DND-41 (cell line): ENCODE data around the gene FAM50A.

ENCODE experiments used
- EZH2 ChIP-seq: IDR thresholded peaks from 3 replicates; pipeline ENCODE4 v1.6.1; 2012; ENCODE audit warnings: borderline replicate concordance, low read depth, mild to moderate bottlenecking, moderate library complexity, low read length, inconsistent platforms; ENCODE audit not compliant: severe bottlenecking
- TF ChIP-seq, protein P1 (sequence below): IDR thresholded peaks from 2 replicates; pipeline ENCODE4 v1.5.1; 2012; ENCODE audit warnings: borderline replicate concordance, low read length, moderate library complexity, mild to moderate bottlenecking; ENCODE audit not compliant: poor library complexity, severe bottlenecking; ENCODE audit errors: extremely low read depth

- no peak for TF ChIP-seq EZH2
- TF ChIP-seq, protein P1, sequence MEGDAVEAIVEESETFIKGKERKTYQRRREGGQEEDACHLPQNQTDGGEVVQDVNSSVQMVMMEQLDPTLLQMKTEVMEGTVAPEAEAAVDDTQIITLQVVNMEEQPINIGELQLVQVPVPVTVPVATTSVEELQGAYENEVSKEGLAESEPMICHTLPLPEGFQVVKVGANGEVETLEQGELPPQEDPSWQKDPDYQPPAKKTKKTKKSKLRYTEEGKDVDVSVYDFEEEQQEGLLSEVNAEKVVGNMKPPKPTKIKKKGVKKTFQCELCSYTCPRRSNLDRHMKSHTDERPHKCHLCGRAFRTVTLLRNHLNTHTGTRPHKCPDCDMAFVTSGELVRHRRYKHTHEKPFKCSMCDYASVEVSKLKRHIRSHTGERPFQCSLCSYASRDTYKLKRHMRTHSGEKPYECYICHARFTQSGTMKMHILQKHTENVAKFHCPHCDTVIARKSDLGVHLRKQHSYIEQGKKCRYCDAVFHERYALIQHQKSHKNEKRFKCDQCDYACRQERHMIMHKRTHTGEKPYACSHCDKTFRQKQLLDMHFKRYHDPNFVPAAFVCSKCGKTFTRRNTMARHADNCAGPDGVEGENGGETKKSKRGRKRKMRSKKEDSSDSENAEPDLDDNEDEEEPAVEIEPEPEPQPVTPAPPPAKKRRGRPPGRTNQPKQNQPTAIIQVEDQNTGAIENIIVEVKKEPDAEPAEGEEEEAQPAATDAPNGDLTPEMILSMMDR = no peak
Measured at GRCh38 chrX:154441564-154441963, 2.4 kb upstream of the FAM50A start.
